ENCODE data around the gene NFIB.

DNA sequence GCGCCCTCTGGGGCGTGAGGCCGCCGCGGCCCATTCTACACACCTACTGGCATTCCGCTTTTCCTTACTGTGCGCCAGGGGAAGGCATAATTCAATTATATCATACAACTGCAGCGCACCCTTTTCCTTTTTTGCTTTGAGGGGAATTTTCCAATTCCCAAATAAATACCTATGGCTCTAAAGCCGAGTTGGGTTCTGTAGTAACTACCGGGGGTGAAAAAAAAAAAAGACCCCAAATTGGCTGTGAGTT lies 34.1 kb upstream of the NFIB start:
- no peak for TF ChIP-seq USF2 (IDR thresholded peaks at IDR 0.05; ENCODE audit: borderline replicate concordance, low read depth, low read length)
- TF ChIP-seq, protein P1, sequence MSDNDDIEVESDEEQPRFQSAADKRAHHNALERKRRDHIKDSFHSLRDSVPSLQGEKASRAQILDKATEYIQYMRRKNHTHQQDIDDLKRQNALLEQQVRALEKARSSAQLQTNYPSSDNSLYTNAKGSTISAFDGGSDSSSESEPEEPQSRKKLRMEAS (IDR thresholded peaks at IDR 0.05; ENCODE audit: low read depth): no peak
- TF ChIP-seq POLR2AphosphoS5 (IDR thresholded peaks at IDR 0.05; ENCODE audit: low read depth, low read length): no peak
- no peak for TF ChIP-seq RAD21 (IDR thresholded peaks at IDR 0.05; ENCODE audit: low read length)
- TF ChIP-seq, protein P2, sequence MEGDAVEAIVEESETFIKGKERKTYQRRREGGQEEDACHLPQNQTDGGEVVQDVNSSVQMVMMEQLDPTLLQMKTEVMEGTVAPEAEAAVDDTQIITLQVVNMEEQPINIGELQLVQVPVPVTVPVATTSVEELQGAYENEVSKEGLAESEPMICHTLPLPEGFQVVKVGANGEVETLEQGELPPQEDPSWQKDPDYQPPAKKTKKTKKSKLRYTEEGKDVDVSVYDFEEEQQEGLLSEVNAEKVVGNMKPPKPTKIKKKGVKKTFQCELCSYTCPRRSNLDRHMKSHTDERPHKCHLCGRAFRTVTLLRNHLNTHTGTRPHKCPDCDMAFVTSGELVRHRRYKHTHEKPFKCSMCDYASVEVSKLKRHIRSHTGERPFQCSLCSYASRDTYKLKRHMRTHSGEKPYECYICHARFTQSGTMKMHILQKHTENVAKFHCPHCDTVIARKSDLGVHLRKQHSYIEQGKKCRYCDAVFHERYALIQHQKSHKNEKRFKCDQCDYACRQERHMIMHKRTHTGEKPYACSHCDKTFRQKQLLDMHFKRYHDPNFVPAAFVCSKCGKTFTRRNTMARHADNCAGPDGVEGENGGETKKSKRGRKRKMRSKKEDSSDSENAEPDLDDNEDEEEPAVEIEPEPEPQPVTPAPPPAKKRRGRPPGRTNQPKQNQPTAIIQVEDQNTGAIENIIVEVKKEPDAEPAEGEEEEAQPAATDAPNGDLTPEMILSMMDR (IDR thresholded peaks at IDR 0.05): no peak
- no peak for TF ChIP-seq YY1 (IDR thresholded peaks at IDR 0.05; ENCODE audit: low read depth)
- no peak for TF ChIP-seq ZBTB33 (IDR thresholded peaks at IDR 0.05; ENCODE audit: borderline replicate concordance, low read depth)
- no peak for TF ChIP-seq RFX5 (IDR thresholded peaks at IDR 0.05; ENCODE audit: low read length)
- no peak for TF ChIP-seq SMC3 (IDR thresholded peaks at IDR 0.05; ENCODE audit: low read depth, low read length)
- no peak for TF ChIP-seq EP300 (IDR thresholded peaks at IDR 0.05; ENCODE audit: borderline replicate concordance in 1 of 2, low read depth in 1 of 2, low read length in 1 of 2)
- TF ChIP-seq EZH2phosphoT487 (IDR thresholded peaks at IDR 0.05; ENCODE audit: borderline replicate concordance, low read depth): no peak

Measured in SK-N-SH (cell line).